Breast epithelium (tissue), 3 donors: Measurements from ENCODE around the gene GPC3.

Experiments
- CTCF ChIP-seq, 3 donors: fragments of 450-650 bp; IDR thresholded peaks; one replicate each; pipeline ENCODE4 v1.5.1; 2016 to 2017; ENCODE audit warnings: antibody characterized with exemption in 3 of 3, mild to moderate bottlenecking in 3 of 3, moderate library complexity in 3 of 3
- POLR2A ChIP-seq: fragments of 450-650 bp; IDR thresholded peaks from one replicate; pipeline ENCODE4 v1.6.1; 2016; ENCODE audit warnings: antibody characterized with exemption, mild to moderate bottlenecking, moderate library complexity

- TF ChIP-seq POLR2A = no peak
- no peak for TF ChIP-seq CTCF (IDR thresholded peaks at IDR 0.05)
Measured at GRCh38 chrX:133846311-133846710, 139.1 kb downstream of the GPC3 start.
